ENCODE measurements around the gene ZBTB24.
"Not testable (repeated sequence)": the region's sequence is repeated elsewhere in the genome, so short reads cannot be mapped to it uniquely, and the experiment has no call there.

The ZBTB24 gene

DNA sequence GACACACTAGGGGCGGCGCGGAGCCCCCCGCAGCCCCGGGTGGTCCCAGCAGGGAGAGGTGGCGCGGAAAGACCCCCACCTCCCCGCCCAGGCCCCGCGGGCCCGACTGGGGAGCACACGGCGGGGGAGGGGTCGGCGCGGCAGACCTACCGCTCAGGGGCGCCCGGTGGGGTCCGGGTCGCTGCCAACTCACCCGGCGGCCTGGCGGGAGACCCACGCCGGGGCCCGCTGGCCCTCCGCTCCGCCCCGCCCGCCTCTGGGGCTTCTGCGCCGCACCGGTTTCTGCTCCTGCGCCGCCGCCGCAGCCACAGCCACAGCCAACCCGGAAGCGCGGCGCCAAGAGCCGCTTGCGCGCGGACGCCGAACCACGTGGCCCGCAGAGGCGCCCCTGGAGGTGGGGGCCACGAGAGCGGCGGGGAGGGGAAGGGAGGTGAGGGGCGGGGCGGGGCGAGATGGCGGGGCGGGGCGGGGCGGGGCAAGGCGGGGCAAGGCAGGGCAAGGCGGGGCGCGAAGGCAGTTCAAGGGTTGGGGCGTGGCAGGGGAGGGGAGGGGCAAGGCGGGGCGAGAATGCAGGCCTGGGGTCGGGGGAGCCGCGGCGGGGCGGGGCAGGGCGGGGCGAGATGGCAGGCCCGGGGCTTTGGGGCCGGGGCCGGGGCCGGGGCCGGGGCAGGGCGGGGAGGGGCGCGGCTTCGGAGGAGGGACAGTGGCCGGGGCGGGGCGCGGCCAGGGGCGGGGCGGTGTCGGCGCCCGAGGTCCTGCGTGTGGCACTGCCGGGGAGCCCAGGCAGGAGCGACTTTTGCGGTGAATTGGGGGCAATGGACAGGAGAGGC, at the start of gene ZBTB24:
ZBTB24 (minus strand) TSS at position 315 of the 830 bp plus-strand sequence. CDS start 1,193 bp downstream, outside the sequence.
- peak; percentile 96 for DNase-seq

DNA sequence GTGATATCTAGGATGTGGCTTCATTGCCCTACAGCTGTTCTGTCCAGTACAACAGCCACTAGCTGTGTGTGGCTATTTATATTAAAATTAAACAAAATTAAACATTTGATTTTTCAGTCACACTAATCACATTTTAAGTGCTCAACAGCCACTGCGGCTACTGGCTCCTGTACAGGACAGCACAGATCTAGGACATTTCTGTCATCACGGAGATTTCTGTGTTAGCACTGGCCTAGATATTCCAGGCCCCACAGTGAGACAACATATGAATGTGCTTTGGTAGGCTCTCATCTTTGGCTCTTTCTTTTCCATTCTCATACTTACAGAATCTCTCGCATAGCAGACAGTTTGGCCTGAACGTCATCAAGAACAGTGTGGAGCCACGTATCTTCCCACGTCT, 48.4 kb upstream of the ZBTB24 start:
- no peak for DNase-seq

DNA sequence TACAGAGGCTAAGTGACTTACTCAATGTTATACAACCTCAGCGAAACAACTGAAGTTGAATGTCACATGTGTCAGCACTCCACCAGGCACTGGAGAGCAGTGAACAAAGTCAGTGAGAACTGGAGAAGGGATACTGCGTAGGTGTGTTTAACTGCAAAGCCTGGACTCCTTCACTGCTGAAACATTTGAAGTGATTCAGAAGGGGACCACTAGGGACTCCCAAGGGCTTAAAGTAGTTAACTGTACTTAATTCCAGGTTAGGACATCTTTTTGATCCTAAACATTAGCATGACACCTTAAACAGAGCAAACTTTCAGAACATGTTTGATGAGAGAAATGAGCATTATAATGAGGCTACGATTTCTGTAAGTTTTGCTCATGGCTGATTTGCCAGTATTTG, 45.0 kb upstream of the ZBTB24 start:
- DNase-seq = no peak

- DNase-seq = peak; percentile 69
Observed at GRCh38 chr6:109526905-109527628, 44.0 kb upstream of the ZBTB24 start.

- no peak for DNase-seq
Observed at GRCh38 chr6:109524129-109524528, 41.1 kb upstream of the ZBTB24 start.

GRCh38 chr6:109523478-109523877, 40.5 kb upstream of the ZBTB24 start:
- DNase-seq = no peak

DNA sequence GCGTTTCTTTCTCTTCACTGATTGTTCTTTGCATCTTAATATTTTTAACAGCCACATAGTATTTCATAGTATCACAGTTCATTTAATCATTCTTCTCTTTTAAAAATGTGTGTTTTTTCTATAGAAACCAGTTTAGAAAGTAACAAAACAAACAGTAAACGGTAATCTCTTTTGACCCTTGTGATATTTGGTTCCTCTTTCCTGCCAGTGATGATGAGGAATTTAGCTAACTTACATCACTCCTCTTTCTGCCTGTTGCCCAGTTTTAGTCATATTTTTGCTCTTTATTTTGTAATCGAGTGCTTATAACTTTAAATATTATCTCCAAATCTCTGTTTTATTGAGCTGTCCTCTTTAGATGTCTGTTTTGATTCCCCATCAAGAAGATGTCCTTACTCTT, 38.1 kb upstream of the ZBTB24 start:
- DNase-seq = no peak

DNA sequence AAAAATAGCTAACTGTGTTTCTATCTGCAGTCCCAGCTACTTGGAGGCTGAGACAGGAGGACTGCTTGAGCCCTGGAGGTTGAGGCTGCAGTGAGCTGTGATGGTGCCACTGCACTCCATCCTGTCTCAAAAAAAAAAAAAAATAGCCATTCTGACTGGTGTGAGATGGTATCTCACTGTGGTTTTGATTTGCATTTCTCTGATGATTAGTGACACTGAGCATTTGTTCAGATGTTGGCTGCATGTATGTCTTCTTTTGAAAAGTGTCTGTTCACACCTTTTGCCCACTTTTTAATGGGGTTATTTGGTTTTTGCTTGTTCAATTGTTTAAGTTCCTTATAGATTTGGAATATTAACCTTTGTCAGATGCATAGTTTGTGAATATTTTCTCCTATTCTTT, 36.6 kb upstream of the ZBTB24 start:
- not testable (repeated sequence) for DNase-seq

DNA sequence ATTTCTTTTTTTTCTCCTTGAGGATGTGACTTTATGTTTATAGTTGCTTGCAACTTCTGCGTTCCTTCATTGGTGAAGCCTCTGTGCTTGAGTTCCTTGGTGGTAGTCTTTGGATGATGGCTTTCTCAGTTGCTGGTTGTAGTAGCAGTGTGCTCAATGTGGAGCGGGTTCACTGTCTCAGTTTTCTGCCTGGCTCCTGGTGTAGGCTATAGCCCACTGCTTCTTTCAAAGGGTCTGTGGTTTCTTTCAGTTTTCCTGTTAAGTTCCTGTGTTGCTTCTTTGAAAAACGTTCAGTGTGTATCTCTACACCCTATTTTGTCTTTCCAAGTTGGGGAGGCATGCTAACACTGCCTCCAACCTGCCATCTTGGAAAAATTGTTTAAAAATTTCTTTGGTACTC, 33.9 kb upstream of the ZBTB24 start:
- DNase-seq = no peak

- no peak for DNase-seq
Observed at GRCh38 chr6:109515781-109516409, 32.9 kb upstream of the ZBTB24 start.

DNA sequence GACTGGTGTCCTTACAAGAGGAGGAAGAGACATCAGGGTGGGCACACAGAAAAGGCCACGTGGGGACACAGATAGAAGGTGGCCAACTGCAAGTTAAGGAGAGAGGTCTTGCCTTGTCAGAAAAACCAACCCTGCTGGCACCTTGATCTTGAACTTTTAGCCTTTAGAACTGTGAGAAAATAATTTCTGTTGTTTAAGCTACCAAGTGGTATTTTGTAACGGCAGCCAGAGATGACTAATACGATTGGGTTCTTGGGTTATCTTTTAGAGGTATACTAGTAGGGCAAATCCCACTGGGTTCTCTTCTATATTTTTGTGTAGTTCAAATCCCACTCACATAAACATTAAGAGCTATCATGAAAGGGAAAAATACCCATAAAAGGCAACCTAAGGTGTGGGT, 31.9 kb upstream of the ZBTB24 start:
- DNase-seq = no peak

GRCh38 chr6:109513571-109514071, 30.6 kb upstream of the ZBTB24 start:
- no peak for DNase-seq

DNA sequence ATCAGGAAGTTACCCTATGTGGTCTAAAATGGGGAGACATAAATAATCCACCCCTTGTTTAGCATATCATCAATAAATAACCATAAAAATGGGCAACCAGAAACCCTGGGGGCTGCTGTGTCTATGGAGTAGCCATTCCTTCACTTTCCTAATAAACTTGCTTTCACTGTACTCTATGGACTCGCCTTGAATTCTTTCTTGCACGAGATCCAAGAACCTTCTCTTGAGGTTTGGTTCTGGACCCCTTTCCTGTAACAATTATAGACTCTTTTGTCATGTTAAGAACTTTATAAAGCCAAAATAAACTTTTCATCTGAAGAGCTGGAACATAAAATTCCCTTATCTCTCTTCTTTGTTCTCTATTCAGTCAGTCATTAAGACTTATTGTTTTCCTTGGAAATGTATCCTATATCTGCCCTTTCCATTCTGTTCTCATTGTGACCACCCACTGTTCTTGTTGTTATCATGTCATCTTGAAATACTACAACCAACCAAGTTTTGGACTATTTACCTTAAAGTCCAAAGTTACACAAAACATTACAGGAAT, 29.3 kb upstream of the ZBTB24 start:
- no peak for DNase-seq

DNA sequence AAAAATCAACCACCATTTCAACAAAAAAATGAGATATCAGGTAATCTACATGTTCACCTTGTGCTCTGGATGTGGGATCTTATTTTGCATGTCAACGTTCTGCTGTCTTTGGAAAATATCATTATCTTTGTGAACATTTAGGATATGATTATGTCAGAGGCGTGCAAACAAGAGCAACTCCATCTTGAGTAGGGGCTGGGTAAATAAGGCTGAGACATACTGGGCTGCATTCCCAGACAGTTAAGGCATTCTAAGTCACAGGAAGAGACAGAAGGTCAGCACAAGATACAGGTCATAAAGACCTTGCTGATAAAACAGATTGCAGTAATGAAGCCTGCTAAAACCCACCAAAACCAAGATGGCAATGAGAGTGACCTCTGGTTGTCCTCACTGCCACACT, 28.8 kb upstream of the ZBTB24 start:
- no peak for DNase-seq

DNA sequence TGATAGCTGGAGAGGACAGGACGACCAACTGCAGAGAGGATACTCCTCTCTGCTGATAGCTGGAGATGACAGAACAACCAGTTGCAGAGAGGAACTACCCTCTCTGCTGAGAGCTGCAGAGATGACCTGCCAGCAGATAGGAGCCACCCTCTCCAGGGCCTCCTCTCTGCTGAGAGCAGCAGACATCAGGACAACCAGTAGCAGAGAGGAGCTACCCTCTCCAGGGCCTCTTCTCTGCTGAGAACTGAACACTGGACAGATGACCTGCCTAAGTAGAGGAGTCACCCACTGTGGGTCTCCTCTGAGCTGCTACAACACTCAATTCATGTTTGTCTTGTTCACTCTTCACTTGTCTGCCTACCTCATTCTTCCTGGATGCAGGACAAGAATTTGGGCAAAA, 27.3 kb upstream of the ZBTB24 start:
- no peak for DNase-seq

DNA sequence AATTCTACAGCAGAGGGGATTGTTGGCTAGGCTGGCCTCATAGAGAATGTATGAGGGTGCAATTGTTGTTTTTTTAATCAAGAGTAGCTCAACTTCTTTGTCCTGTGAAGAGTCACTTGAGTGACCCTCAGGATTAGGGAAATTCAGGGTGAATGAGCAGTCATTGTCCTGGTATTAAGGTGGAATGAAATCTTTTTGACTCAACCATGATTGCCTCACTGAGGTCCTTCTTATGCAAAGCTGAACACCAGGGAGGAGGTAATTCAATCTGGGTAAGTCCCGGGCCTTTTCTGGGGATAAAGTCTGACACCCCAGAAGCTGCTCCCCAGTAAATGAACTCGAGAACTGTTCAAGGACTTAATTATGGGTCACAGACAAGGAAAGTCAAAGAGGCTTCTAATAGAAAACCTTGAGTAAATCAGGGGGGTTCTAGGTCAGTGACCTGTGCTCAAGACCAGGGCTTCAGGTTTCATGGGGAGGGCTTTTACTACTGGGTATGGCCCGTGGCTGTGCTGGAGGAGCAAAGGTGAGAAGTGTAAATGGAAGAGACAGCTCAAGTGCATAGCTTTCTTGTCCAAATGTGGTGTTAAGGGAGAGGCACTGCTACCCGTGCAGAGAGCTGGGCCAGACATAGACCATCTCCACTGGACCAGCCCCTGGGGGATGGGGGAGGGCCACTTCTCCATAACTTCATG, 25.3 kb upstream of the ZBTB24 start:
- DNase-seq = no peak

GRCh38 chr6:109507490-109508072, 24.6 kb upstream of the ZBTB24 start:
- DNase-seq = no peak

GRCh38 chr6:109506841-109507240, 23.8 kb upstream of the ZBTB24 start:
- no peak for DNase-seq

GRCh38 chr6:109506314-109506713, 23.3 kb upstream of the ZBTB24 start:
- no peak for DNase-seq

- no peak for DNase-seq
Observed at GRCh38 chr6:109503327-109504224, 20.6 kb upstream of the ZBTB24 start.

DNA sequence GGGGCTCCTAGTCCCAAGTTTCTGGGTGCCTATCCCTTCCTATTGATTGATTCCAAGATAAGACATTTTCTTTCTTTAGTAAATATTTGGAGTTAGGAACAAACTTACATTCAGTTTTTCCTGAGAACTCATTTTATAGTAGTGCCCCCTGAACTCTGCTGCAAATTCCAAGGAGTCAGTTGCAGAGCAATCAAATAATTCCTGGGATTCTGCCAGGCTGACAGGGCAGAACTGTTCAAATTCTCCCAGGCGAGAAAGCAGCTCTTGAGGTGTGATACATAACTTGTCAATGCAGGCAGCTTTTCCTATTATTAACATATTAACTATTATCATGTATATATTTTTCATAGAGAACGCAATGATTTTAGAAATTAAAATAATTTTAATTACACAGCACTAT, 15.9 kb upstream of the ZBTB24 start:
- no peak for DNase-seq

Measured in activated effector memory CD4-positive, alpha-beta T cell treated with anti-CD3 and anti-CD28 coated beads, Interleukin-2, amount 50 U/mL, for 16 hours (primary cell).